Activated T-helper 9 cell treated with anti-CD3 and anti-CD28 coated beads, Interleukin-2, amount 50 U/mL, for 16 hours (primary cell): Measurements from ENCODE around the gene EBF3.

Experiments
- DNase-seq: peaks from one replicate; pipeline ENCODE4 v3.0.0-alpha.2; 2020; ENCODE audit warnings: low read depth

Gene EBF3

DNA sequence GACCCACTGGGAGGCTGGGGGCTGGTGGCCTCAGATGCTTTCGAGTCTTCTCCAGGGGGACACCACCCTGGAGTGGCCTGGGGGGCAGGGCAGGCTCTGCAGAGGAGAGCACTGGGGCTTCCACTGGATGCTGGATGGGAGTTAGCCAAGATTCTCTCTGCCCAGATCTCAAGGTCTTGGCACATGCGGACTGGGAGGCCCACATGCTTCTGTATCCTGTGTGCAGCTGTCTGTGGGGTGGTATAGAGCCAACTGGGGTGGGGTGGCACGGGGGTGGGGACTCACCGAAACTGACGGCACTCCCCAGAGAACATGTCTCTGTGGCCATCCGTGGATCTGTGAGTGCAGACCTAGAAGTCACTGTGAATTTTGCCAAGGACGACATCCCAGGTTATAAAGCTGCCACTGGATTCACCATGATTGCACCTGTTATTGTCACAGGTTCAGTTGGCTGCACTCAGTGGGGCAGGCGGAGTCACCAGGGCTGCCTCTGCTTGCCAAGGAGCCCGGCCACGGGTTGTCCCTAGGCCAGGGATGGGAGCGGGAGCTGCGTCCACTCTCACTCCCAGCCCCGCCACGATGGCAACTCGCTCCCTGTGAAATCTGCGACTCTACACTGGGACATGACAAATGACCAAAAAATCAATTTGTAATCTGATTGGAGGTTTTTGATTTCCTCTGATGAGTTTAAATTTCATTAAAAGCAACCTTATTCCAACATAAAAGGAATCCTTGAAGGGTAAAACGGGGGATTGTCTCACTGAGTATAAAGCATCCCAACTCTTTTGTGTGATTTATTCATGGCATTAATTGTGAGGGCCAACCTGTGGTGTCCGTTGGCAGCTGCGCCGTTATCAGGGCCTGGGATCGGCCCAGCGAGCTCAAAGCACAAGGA, 131.3 kb downstream of the EBF3 start:
- no peak for DNase-seq

DNA sequence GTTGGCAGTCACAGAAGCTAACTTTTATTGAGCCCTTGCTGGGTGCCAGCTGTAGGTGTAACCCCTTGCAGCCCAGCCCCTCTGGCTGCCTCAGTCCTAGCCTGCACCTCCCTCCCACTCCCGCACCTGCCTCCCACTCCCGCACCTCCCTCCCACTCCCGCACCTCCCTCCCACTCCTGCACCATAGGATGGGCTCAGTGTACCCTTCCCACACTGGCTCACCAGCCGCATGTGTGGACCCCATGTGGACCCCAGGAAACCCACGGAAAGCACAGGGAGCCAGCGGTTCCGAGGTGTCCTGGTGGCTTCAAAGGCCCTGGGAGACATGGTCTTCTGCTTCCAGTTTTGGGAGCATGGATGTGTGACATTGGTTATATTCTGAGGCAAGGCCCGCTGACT, 132.9 kb downstream of the EBF3 start:
- no peak for DNase-seq

DNA sequence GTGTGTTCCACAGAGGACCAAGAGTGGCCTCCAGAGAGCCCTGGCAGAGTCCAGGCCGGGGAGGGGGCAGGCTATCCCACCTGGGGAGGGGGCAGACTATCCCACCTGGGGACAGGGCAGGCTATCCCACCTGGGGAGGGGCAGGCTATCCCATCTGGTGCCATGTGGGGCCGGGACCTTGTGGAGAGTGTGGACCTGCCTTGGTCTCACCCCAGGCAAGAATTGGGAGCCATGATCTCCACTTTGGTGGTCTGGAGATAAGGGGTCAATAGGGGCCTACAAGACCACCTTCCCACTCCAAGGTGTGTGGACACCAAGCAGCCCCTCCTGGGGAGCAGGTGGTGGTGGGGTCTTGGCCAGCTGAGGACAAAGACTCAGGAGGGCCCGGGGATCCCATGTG, 138.2 kb downstream of the EBF3 start:
- no peak for DNase-seq

DNA sequence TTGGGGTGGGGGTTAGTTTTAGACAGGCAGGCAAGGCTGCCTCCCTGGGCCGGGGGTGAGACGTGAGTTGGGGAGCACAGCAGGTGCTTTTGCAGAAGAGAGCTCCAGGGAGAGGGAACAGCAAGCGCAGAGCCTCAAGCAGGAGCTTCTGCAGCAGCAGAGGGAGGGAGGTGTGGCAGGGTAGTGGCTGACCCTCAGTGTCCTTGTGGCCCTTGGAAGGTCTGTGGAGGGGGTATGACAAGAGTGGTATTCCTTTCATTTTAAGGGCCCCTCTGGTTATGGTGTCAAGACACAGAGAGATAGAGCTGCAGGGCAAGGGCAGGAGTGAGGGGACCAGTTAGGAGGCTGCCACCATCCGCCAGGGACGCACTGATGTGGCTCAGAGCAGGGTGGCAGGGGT, 138.9 kb downstream of the EBF3 start:
- DNase-seq: no peak

- no peak for DNase-seq
Measured at GRCh38 chr10:129820451-129820850, 143.6 kb downstream of the EBF3 start.

DNA sequence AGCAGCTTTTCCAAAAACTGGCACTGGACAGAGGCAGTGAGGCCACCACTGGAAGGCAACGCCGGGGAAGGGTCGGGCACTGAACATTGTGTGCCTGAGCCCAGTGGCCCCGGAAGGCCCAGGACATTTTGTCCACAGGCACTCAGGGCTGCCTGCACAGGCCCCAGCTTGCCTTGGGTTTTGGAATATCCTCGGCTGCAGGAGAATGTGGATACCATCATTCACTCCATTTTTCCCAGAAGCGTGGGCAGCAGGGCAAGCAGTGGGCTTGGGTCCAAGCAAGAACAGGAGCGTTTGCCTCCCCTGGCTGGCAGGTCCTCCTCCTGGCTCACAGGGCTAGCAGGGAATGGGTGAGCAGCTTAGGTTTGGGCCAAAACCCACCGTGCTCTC, 147.4 kb downstream of the EBF3 start:
- DNase-seq: no peak

- DNase-seq: no peak
Measured at GRCh38 chr10:129815898-129816655, 148.0 kb downstream of the EBF3 start.

DNA sequence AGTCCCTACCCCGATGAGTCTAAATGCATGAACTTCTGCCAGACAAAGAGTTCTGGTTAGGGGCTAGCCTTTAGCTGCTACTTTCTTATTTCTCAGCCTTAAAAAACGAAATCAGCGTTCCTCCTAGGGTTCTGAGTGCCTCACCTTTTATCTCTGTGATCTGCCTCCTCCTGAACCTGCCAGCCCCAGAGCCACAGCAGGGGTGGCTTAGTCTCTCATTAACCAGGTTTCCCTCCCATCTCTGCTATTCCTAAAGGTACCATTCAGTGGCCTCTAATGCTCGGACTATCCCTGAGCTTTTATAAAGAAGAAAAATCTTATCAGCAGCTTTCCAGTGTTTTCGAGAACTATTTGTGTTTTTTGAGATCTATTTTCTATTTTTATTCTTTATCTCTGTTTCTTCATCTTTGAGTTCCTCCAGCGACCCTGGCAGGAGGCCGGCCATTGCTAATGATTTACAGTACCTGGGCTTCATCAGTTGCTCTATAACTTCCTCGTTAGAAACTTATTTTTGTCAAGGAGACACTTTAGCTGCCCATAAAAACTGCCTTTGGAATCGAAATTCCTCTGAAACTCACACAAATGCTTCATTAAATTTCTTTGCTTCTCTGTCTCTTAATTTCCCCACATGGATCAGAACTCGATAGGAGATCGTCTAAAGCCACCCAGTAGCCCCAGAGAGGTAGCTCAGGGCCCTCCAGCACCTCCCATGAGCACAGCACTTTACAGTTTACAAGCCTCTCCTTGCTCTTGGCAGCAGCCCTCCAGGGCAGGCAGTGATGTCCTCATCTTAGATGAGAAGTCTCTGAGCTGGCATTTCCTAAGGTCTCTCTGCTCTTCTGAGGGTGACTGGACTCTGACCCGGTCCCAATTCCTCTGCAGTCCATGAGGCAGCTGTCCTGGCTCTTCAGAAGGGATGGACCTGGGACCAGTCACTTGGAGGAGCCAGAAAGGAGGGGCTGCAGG, 149.1 kb downstream of the EBF3 start:
- no peak for DNase-seq

DNA sequence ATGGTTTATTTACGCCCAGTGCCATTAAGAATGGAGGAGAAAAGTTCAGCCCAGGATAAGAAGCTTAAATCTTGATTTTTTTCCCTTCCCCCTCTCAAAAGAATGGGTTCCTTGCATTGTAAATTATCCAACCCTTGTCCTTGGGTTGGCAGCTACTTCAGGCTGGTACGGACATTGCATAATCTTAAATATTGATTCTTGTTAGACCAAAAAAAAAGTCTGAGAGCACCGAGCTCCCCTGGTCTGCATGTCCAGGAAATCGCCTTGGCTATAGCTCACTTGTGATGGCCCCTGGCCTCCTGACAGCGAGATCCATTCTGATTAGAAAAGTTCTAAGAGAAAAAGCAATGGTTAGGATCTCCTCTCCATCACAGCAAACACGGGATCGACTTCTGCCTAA, 151.7 kb downstream of the EBF3 start:
- no peak for DNase-seq

DNA sequence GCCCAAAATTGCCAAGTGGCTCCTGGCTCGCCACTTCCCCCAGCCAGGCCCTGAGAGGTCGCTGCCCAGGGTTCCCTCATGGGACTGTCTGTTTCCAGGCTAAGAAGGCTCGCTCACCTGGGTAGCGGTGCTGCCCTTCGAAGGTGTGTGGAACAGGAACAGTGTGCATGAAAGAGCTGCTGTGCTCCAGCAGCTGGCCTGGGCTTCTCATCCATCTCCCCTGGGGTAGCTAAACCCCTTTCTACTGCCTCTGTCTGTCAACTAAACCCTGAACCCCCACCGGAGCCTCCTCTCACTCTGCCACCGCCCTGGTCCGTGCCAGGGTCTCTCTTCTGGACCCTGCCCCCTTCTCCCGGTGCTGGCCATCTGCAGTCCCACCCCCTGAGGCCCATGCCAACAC, 152.9 kb downstream of the EBF3 start:
- DNase-seq: no peak

GRCh38 chr10:129809841-129810240, 154.2 kb downstream of the EBF3 start:
- no peak for DNase-seq

DNA sequence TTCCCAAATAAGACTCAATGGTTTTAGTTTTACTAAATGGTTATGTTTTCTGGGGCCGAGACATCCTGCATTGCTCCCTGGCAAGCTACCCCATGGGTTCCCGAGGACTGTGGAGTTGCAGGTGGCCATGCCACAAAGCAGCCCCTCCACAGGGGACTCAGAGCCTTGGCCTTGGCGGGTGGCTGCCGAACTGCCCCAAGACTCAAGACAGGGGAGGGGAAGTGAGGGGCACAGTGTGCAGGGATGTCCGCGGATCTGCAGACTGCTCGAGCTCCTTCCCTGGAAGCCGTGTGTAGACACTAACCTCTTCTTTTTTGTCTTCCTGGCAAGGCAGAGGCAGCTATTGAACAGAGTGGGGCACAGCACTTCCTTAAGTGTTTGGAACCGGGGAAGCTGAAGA, 154.6 kb downstream of the EBF3 start:
- no peak for DNase-seq

GRCh38 chr10:129808092-129808983, 155.7 kb downstream of the EBF3 start:
- DNase-seq: no peak

GRCh38 chr10:129807211-129807610, 156.9 kb downstream of the EBF3 start:
- DNase-seq: no peak

DNA sequence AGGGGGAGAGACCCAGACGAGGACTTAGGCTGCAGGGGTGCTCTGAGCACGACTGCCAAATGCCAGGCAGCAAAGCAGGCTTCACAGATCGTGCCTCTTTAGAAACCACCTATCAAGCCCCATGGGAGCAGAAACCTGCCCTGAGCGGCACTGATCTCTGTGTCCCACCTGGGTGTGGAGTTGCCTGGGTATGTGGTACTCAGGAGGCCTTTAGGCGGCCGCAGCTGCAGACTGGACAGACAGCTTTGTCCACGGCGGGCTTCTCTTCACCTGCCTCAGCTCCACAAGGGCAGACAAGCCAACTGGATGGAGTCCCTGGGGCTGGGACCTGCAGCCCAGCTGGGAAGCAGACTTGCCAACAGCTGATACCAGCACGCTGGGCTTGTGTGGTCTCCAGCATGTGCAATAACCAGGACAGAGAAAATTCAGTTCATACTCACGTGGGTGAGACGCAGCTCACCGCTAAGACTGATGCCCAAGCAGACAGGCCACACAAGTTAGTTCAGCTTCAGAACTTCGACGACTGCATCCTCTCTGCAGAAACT, 163.2 kb downstream of the EBF3 start:
- DNase-seq: no peak

- DNase-seq: no peak
Measured at GRCh38 chr10:129799942-129800341, 164.1 kb downstream of the EBF3 start.

DNA sequence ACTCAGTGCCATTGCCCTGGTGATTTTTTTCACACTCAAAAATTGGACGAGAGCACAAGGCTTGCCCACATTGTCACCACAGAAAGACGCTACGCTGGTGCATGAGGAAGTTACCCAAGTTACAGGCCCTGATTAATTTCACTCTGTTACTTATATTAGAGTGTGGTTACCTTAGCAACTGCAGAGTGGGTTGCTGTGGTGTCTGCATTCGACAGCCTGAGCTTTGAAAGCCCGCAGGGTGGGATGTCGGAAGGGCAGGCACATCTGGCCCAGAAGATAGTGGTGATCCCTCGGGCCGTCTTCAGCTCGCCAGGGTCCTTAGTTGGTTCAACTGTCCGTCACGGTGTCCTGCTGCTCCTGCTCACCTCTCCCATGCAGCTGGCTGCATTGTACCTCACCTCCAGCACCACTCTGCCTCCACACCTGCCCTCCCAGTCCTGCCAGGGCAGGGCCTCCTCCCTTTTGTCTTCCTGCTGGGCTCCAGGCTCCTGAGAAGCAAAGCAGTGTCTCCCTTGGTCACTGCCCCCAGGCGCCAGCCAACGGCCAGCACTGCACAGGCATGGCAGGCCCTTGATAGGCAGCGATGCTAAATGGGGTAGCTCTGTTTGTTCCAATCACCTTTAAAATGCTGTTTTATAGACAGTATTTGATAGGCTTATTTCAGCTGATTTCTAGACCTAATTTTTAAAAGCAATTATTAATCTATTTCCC, 167.2 kb downstream of the EBF3 start:
- DNase-seq: no peak

GRCh38 chr10:129793996-129794395, 170.1 kb downstream of the EBF3 start:
- DNase-seq: no peak

DNA sequence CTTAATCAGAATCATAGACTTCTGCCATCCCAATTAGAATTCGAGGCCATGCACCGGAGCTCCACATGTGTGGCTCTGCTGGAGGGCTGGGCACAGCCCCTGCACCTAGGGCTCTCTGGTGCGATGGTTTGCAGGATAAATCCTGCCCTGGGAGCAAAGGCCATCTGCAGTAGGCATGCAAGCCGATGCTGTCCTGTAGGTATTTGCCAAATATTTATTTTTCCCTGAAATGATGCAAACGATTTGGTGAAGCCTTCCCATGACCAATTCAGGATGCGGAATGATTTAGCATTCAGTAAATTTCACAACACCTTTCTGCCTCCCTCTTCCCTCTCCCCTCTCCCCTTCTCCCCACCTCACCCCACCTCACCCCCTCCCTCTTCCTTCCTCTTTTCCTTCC, 170.6 kb downstream of the EBF3 start:
- no peak for DNase-seq

DNA sequence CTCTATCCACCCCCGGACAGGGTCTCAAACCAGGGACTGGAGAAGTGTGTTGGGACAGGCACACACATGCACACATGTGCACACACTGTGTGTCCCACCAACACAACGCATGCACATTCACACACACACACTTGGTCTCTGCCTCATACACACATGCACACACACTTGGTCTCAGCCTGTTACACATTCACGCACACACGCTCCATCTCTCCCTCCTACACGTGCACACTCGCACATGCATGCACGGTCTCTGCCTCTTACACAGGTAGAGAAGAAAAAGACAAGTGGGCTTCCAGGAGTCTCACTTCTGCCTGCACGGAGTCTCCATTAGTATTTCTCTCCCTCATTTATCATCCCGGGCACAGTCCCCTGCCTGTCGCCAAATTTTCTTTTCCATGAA, 171.2 kb downstream of the EBF3 start:
- no peak for DNase-seq
